ENCODE data around the gene XPR1. TPM values are rescaled to one million over a fixed set of nuclear protein-coding genes. Genes with fewer than 3 reads are reported as not detected.
"Not testable (repeated sequence)": the region's sequence is repeated elsewhere in the genome, so short reads cannot be mapped to it uniquely, and the experiment has no call there.

XPR1 gene
- total RNA-seq, 1 donor from 2014 or later: 62.1 TPM

GRCh38 chr1:180711260-180711659 is 79.4 kb downstream of the XPR1 start:
- H3K27me3 Mint-ChIP-seq (ENCODE audit: unreplicated experiment); H3K4me3 Mint-ChIP-seq (ENCODE audit: unreplicated experiment); H3K36me3 Mint-ChIP-seq (ENCODE audit: unreplicated experiment); H3K4me1 Mint-ChIP-seq (ENCODE audit: low read depth, unreplicated experiment); H3K27ac Mint-ChIP-seq (ENCODE audit: unreplicated experiment); DNase-seq; H3K9me3 Mint-ChIP-seq (ENCODE audit: unreplicated experiment): not testable (repeated sequence)

GRCh38 chr1:180720753-180721152 is 88.9 kb downstream of the XPR1 start:
- Mint-ChIP-seq H3K4me1 (ENCODE audit: low read depth, unreplicated experiment) (no peaks in the 10 kb centered on the region), H3K27me3 (ENCODE audit: unreplicated experiment) (peaks cover 2% of the 10 kb centered on the region), H3K4me3 (ENCODE audit: unreplicated experiment) (no peak overlapping the region), H3K27ac (ENCODE audit: unreplicated experiment) (no peak overlapping the region), H3K9me3 (ENCODE audit: unreplicated experiment) (no peaks in the 10 kb centered on the region), H3K36me3 (ENCODE audit: unreplicated experiment) (no peaks in the 10 kb centered on the region)
- TF ChIP-seq CTCF (IDR thresholded peaks at IDR 0.05; ENCODE audit: partially characterized antibody, unreplicated experiment): no peak
- DNase-seq: no peak

- no peak overlapping the region for H3K27ac Mint-ChIP-seq (ENCODE audit: unreplicated experiment)
- no peaks in the 10 kb centered on the region for H3K36me3 Mint-ChIP-seq (ENCODE audit: unreplicated experiment)
- DNase-seq: no peak
- no peak for TF ChIP-seq CTCF (IDR thresholded peaks at IDR 0.05; ENCODE audit: partially characterized antibody, unreplicated experiment)
- H3K4me3 Mint-ChIP-seq (ENCODE audit: unreplicated experiment): no peak overlapping the region
- H3K9me3 Mint-ChIP-seq (ENCODE audit: unreplicated experiment): no peaks in the 10 kb centered on the region
- H3K4me1 Mint-ChIP-seq (ENCODE audit: low read depth, unreplicated experiment): no peaks in the 10 kb centered on the region
- peaks cover 2% of the 10 kb centered on the region for H3K27me3 Mint-ChIP-seq (ENCODE audit: unreplicated experiment)
These were observed 90.8 kb downstream of the XPR1 start for GRCh38 chr1:180722586-180722985.

- peaks cover 4% of the 10 kb centered on the region for H3K36me3 Mint-ChIP-seq (ENCODE audit: unreplicated experiment)
- H3K27me3 Mint-ChIP-seq (ENCODE audit: unreplicated experiment): peaks cover 2% of the 10 kb centered on the region
- no peak for TF ChIP-seq CTCF (IDR thresholded peaks at IDR 0.05; ENCODE audit: partially characterized antibody, unreplicated experiment)
- H3K4me1 Mint-ChIP-seq (ENCODE audit: low read depth, unreplicated experiment): no peaks in the 10 kb centered on the region
- no peak overlapping the region for H3K4me3 Mint-ChIP-seq (ENCODE audit: unreplicated experiment)
- no peak for DNase-seq
- peaks cover 3% of the 10 kb centered on the region for H3K9me3 Mint-ChIP-seq (ENCODE audit: unreplicated experiment)
- H3K27ac Mint-ChIP-seq (ENCODE audit: unreplicated experiment): no peak overlapping the region
These were observed 92.2 kb downstream of the XPR1 start for GRCh38 chr1:180724055-180724454.

- peaks cover 14% of the 10 kb centered on the region for H3K36me3 Mint-ChIP-seq (ENCODE audit: unreplicated experiment)
- not testable (repeated sequence) for H3K27me3 Mint-ChIP-seq (ENCODE audit: unreplicated experiment); H3K4me1 Mint-ChIP-seq (ENCODE audit: low read depth, unreplicated experiment); H3K9me3 Mint-ChIP-seq (ENCODE audit: unreplicated experiment); DNase-seq; H3K27ac Mint-ChIP-seq (ENCODE audit: unreplicated experiment); H3K4me3 Mint-ChIP-seq (ENCODE audit: unreplicated experiment)
These were observed 94.2 kb downstream of the XPR1 start for GRCh38 chr1:180726024-180726423.

GRCh38 chr1:180727751-180728150 is 95.9 kb downstream of the XPR1 start:
- not testable (repeated sequence) for H3K4me3 Mint-ChIP-seq (ENCODE audit: unreplicated experiment); H3K4me1 Mint-ChIP-seq (ENCODE audit: low read depth, unreplicated experiment); H3K27me3 Mint-ChIP-seq (ENCODE audit: unreplicated experiment); DNase-seq; H3K27ac Mint-ChIP-seq (ENCODE audit: unreplicated experiment)
- H3K36me3 Mint-ChIP-seq (ENCODE audit: unreplicated experiment): peaks cover 20% of the 10 kb centered on the region
- H3K9me3 Mint-ChIP-seq (ENCODE audit: unreplicated experiment): peaks cover 10% of the 10 kb centered on the region
